Right renal pelvis (tissue), 4 donors: ENCODE measurements around the gene GSN. TPM values are rescaled to one million over a fixed set of nuclear protein-coding genes. Genes with fewer than 3 reads are reported as not detected.

Experiments
- DNase-seq, 4 donors: peaks; one replicate each; pipeline ENCODE4 v3.0.0-alpha.2; 2013; ENCODE audit warnings: low read depth in 4 of 4, low spot score in 3 of 4, missing footprints in 1 of 4
- polyA plus RNA-seq, 4 donors: library from polyadenylated mRNA; unstranded; fragments of 120-200 nt; gene quantifications; one replicate each; pipeline ENCODE4 v1.2.1, GENCODE V29; 2013; ENCODE audit not compliant: insufficient read length in 4 of 4

The GSN gene
- polyA plus RNA-seq, 4 donors, result 144 to 229 (median 173) TPM

- no peak for DNase-seq
Measured at GRCh38 chr9:121271368-121272341, 3.7 kb downstream of the GSN start.

- DNase-seq, result no peak
Measured at GRCh38 chr9:121272401-121272948, 4.5 kb downstream of the GSN start.

- no peak for DNase-seq
Measured at GRCh38 chr9:121273064-121273775, 5.3 kb downstream of the GSN start.

GRCh38 chr9:121274851-121275250 is 6.9 kb downstream of the GSN start:
- no peak for DNase-seq

GRCh38 chr9:121275781-121276658 is 8.1 kb downstream of the GSN start:
- no peak for DNase-seq

GRCh38 chr9:121277026-121277425 is 9.1 kb downstream of the GSN start:
- DNase-seq, result no peak

GRCh38 chr9:121277518-121278295 is 9.7 kb downstream of the GSN start:
- DNase-seq, result no peak

GRCh38 chr9:121278477-121279261 is 10.7 kb downstream of the GSN start:
- DNase-seq, result no peak

GRCh38 chr9:121279776-121280388 is 11.9 kb downstream of the GSN start:
- no peak for DNase-seq

GRCh38 chr9:121280715-121281613 is 13.0 kb downstream of the GSN start:
- DNase-seq, result no peak

- DNase-seq, result no peak
Measured at GRCh38 chr9:121281614-121282276, 13.8 kb downstream of the GSN start.

- no peak for DNase-seq
Measured at GRCh38 chr9:121282277-121283079, 14.5 kb downstream of the GSN start.

- DNase-seq, result no peak
Measured at GRCh38 chr9:121283080-121283398, 15.1 kb downstream of the GSN start.

GRCh38 chr9:121283856-121284732 is 16.1 kb downstream of the GSN start:
- no peak for DNase-seq

GRCh38 chr9:121284733-121285451 is 16.9 kb downstream of the GSN start:
- no peak for DNase-seq
